Thymus (tissue), 11 donors: ENCODE results near the gene DMTF1. TPM values are rescaled to one million over a fixed set of nuclear protein-coding genes. Genes with fewer than 3 reads are reported as not detected.
A peak's percentile ranks its signal among the peaks of the same experiment; 100 is the strongest.

Source experiments
- DNase-seq, 9 donors: peaks; one replicate each; pipeline ENCODE4 v3.0.0-alpha.2; 2013; ENCODE audit warnings: low spot score in 9 of 9, low read depth in 6 of 9, missing footprints in 1 of 9
- H3K27ac ChIP-seq, 2 donors: one replicate each; pipeline ENCODE4 v1.5.1; 2013; ENCODE audit warnings: control low read depth in 1 of 2, low read depth in 1 of 2, low read length in 1 of 2, mild to moderate bottlenecking in 1 of 2, moderate library complexity in 1 of 2
- H3K27me3 ChIP-seq, 2 donors: one replicate each; pipeline ENCODE4 v1.5.1; 2013; ENCODE audit warnings: low read length in 1 of 2; ENCODE audit not compliant: control insufficient read depth in 2 of 2, insufficient read depth in 1 of 2
- H3K36me3 ChIP-seq, 2 donors: one replicate each; pipeline ENCODE4 v1.5.1; 2013; ENCODE audit warnings: low read length in 1 of 2, mild to moderate bottlenecking in 1 of 2, moderate library complexity in 1 of 2; ENCODE audit not compliant: control insufficient read depth in 2 of 2, insufficient read depth in 2 of 2
- H3K4me1 ChIP-seq, 2 donors: one replicate each; pipeline ENCODE4 v1.5.1; 2013; ENCODE audit warnings: low read length in 2 of 2; ENCODE audit not compliant: control insufficient read depth in 2 of 2, insufficient read depth in 2 of 2
- H3K4me3 ChIP-seq, 2 donors: one replicate each; pipeline ENCODE4 v1.5.1; 2013; ENCODE audit warnings: low read length in 2 of 2, control low read depth in 1 of 2, mild to moderate bottlenecking in 1 of 2
- H3K9me3 ChIP-seq, 2 donors: one replicate each; pipeline ENCODE4 v1.5.1; 2013; ENCODE audit warnings: low read length in 1 of 2, mild to moderate bottlenecking in 1 of 2; ENCODE audit not compliant: control insufficient read depth in 2 of 2, insufficient read depth in 1 of 2
- WGBS: extraction: QIAGEN DNeasy Blood & Tissue Kit; methylation state at CpG from one replicate; pipeline ENCODE4 v1.1.7; 2013; 5-methylcytosine and 5-hydroxymethylcytosine counted together
- polyA plus RNA-seq: library from polyadenylated mRNA; stranded (reverse); fragments of 200-250 nt; gene quantifications from one replicate; pipeline ENCODE4 v1.2.3, GENCODE V29; 2013
- total RNA-seq: library from RNA; stranded (reverse); fragments of 120-200 nt; gene quantifications from one replicate; pipeline ENCODE4 v1.2.4, GENCODE V29; 2013
- donor health status: healthy.

Gene DMTF1
- total and polyA plus RNA-seq, 2 donors: 71.3 to 87.7 TPM

- Histone ChIP-seq H3K27me3 (no peaks in the 10 kb centered on the region), H3K9me3 (no peaks in the 10 kb centered on the region), H3K36me3 (no peaks in the 10 kb centered on the region), H3K4me1 (peaks cover 2 to 4% of the 10 kb centered on the region in 2 donors), H3K27ac (peak overlapping the region; percentile 94 to 95), H3K4me3 (peak overlapping the region; percentile 92)
- WGBS: under 1% methylated on average over 25 of the region's 25 CpGs
- peak in 7 of 9 donors; percentile 18 to 60 (median 30) for DNase-seq
Measured at GRCh38 chr7:87152897-87153641, 816 bp downstream of the DMTF1 start.

- Histone ChIP-seq H3K4me3 (peak overlapping the region in 1 of 2 donors; percentile 92), H3K27ac (peak overlapping the region in 1 of 2 donors; percentile 39)
- 38% methylated on average over 2 of the region's 2 CpGs for WGBS
Measured at GRCh38 chr7:87154166-87154565, 1.9 kb downstream of the DMTF1 start.

GRCh38 chr7:87154569-87154968 is 2.3 kb downstream of the DMTF1 start:
- Histone ChIP-seq H3K4me1 (peaks cover 2 to 4% of the 10 kb centered on the region in 2 donors), H3K36me3 (no peaks in the 10 kb centered on the region), H3K4me3 (peak overlapping the region in 1 of 2 donors; percentile 92), H3K9me3 (no peaks in the 10 kb centered on the region), H3K27ac (no peak overlapping the region), H3K27me3 (no peaks in the 10 kb centered on the region)
- no peak for DNase-seq
- WGBS: 59% methylated on average over 3 of the region's 3 CpGs

More at GRCh38 chr7:87154166-87154565, 1.9 kb downstream of the DMTF1 start:
- Histone ChIP-seq H3K4me1 (peaks cover 2 to 4% of the 10 kb centered on the region in 2 donors), H3K27me3 (no peaks in the 10 kb centered on the region), H3K36me3 (no peaks in the 10 kb centered on the region), H3K9me3 (no peaks in the 10 kb centered on the region)
- DNase-seq: peak in 1 of 9 donors; percentile 13

DNA sequence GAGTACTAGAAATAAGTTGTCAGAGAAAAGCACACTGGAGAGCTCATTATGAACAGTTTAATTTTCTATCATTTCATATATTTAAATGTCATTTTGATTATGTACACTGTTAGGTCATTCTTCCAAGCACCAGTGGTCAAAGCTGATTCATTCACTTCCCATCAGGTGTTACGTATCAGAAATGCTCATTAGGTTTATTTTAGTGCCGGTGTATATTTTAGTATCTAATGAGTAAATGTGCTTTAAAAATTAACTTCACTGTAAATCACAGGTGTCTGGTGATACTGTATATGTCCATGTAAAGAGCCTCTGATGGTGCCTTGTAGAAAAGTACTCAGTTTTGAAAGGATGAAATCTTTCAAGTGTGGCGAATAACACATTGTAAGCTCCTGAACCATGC is 3.5 kb downstream of the DMTF1 start:
- Histone ChIP-seq H3K9me3 (no peaks in the 10 kb centered on the region), H3K27ac (no peak overlapping the region), H3K36me3 (no peaks in the 10 kb centered on the region), H3K4me3 (no peak overlapping the region), H3K4me1 (peaks cover 2 to 4% of the 10 kb centered on the region in 2 donors), H3K27me3 (no peaks in the 10 kb centered on the region)
- 94% methylated on average over 3 of the region's 3 CpGs for WGBS
- DNase-seq: no peak

GRCh38 chr7:87156709-87157108 is 4.5 kb downstream of the DMTF1 start:
- H3K27me3 ChIP-seq: no peaks in the 10 kb centered on the region
- no peaks in the 10 kb centered on the region for H3K9me3 ChIP-seq
- no peak for DNase-seq
- no peak overlapping the region for H3K4me3 ChIP-seq
- peaks cover under 1 to 2% of the 10 kb centered on the region in 2 donors for H3K4me1 ChIP-seq
- H3K36me3 ChIP-seq: no peaks in the 10 kb centered on the region
- 95% methylated on average over 2 of the region's 2 CpGs for WGBS
- no peak overlapping the region for H3K27ac ChIP-seq

GRCh38 chr7:87159538-87159937 is 7.3 kb downstream of the DMTF1 start:
- DNase-seq: no peak
- Histone ChIP-seq H3K4me1 (no peaks in the 10 kb centered on the region), H3K4me3 (no peak overlapping the region), H3K9me3 (no peaks in the 10 kb centered on the region), H3K27me3 (no peaks in the 10 kb centered on the region), H3K36me3 (peaks cover 0 to 18% of the 10 kb centered on the region in 2 donors), H3K27ac (no peak overlapping the region)
- WGBS: 94% methylated on average over 2 of the region's 2 CpGs

- H3K4me1 ChIP-seq: no peaks in the 10 kb centered on the region
- H3K27ac ChIP-seq: no peak overlapping the region
- H3K27me3 ChIP-seq: no peaks in the 10 kb centered on the region
- WGBS: 96% methylated on average over 2 of the region's 2 CpGs
- no peak overlapping the region for H3K4me3 ChIP-seq
- peaks cover 11 to 64% of the 10 kb centered on the region in 2 donors for H3K36me3 ChIP-seq
- no peak for DNase-seq
- no peaks in the 10 kb centered on the region for H3K9me3 ChIP-seq
Measured at GRCh38 chr7:87164433-87164832, 12.2 kb downstream of the DMTF1 start.

GRCh38 chr7:87170828-87171227 is 18.6 kb downstream of the DMTF1 start:
- no peak for DNase-seq
- no peak overlapping the region for H3K27ac ChIP-seq
- H3K4me3 ChIP-seq: no peak overlapping the region
- WGBS: over 99% methylated on average over 3 of the region's 3 CpGs
- peaks cover 25 to 93% of the 10 kb centered on the region in 2 donors for H3K36me3 ChIP-seq
- no peaks in the 10 kb centered on the region for H3K4me1 ChIP-seq
- no peaks in the 10 kb centered on the region for H3K9me3 ChIP-seq
- no peaks in the 10 kb centered on the region for H3K27me3 ChIP-seq

DNA sequence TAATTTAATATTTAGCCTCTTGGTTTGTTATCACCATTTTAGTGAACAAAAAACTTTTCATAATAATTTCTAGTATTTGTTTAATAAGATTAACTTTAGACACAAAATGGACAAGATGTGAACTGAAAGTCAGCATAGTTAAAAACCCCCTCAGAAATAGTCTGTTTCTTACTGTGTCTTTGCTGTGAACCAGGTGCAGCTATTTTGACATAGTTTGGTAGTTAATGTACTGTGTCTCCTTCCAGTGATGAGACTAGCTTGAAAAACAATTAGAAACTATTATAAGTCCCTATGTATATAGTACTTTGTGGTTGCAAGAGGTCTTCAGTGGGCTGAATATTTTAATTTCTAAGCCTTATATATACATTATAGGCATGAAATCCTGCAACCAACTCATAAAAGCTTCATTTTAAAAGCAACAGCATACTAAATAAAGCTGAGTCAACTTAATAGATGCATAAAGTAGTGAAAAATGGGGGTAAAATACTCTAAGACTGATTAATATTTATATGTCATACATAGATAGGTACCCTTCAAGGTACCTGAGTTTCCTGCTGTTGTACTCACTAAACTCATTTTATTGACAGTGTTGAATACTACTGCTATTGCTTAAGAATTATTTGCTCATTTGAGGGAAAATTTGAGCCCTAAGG is 19.2 kb downstream of the DMTF1 start:
- Histone ChIP-seq H3K4me1 (no peaks in the 10 kb centered on the region), H3K27me3 (no peaks in the 10 kb centered on the region), H3K4me3 (no peak overlapping the region), H3K9me3 (no peaks in the 10 kb centered on the region), H3K36me3 (peaks cover 22 to 93% of the 10 kb centered on the region in 2 donors), H3K27ac (no peak overlapping the region)
- no peak for DNase-seq
